HCT116 (cell line): ENCODE results near the gene SPACA5B. TPM values are rescaled to one million over a fixed set of nuclear protein-coding genes. Genes with fewer than 3 reads are reported as not detected.

Source experiments
- ATAC-seq: fragments of 200-7000 bp; cut with Tn5 transposase; 2 replicates; pipeline ENCODE4 v1.9.1; 2020; ENCODE audit warnings: mild to moderate bottlenecking, moderate library complexity
- BruUV-seq: library from RNA; stranded (reverse); fragments of 400-500 nt; replicated peaks from 2 replicates; lab custom pipeline; 2021; lab: Mats Ljungman, UMichigan
- CTCF ChIA-PET: fragments of 300-600 bp; sonication (Branson Sonifier 250); formaldehyde crosslinking; loops from one replicate; lab custom pipeline; 2021; ENCODE audit warnings: antibody characterized with exemption; lab: Charles Lee
- POLR2A ChIA-PET: fragments of 300-600, 350-600 bp; sonication (Branson Sonifier 250); formaldehyde crosslinking; loops from one replicate; lab custom pipeline; 2021; ENCODE audit warnings: antibody characterized with exemption; lab: Charles Lee
- RAD21 ChIA-PET, 2 experiments: fragments of 300-600 bp; sonication (Branson Sonifier 250); formaldehyde crosslinking; loops; one replicate each; lab custom pipeline; 2023; ENCODE audit warnings: low total read pairs in 2 of 2; ENCODE audit not compliant: uncharacterized antibody in 2 of 2, unreplicated experiment in 2 of 2, low non-redundant PET in 1 of 2; lab: Charles Lee
- DNase-seq: peaks from one replicate; pipeline ENCODE4 v3.0.0-alpha.2; 2010; ENCODE audit warnings: low read depth, low spot score
- H2AFZ ChIP-seq: fragments of 200-600 bp; shearing (Covaris generic), sonication (generic); 2 replicates; pipeline ENCODE4 v1.6.1; 2017; ENCODE audit warnings: low read depth, mixed run types, mixed read lengths, antibody characterized with exemption, low read length; ENCODE audit not compliant: poor library complexity, severe bottlenecking
- H3K27ac ChIP-seq: 2 replicates; pipeline ENCODE4 v1.5.1; 2012; ENCODE audit warnings: low read depth, low read length
- H3K27me3 ChIP-seq: fragments of 200-600 bp; sonication (generic); 2 replicates; pipeline ENCODE4 v1.6.1; 2016; ENCODE audit warnings: mixed run types, low read length, mixed read lengths; ENCODE audit not compliant: insufficient read depth
- H3K36me3 ChIP-seq, 2 experiments: fragments of 200-500 bp in 1 of 2; fragments of 200-600 bp in 1 of 2; sonication (Bioruptor generic) in 1 of 2; sonication (generic) in 1 of 2; 2 replicates each; pipeline versions ENCODE4 v1.5.1 to v1.6.1; 2014 to 2016; ENCODE audit warnings: low read length in 2 of 2, inconsistent platforms in 1 of 2, mixed read lengths in 1 of 2, mixed run types in 1 of 2; ENCODE audit not compliant: insufficient read depth in 2 of 2, control insufficient read depth in 1 of 2
- H3K4me1 ChIP-seq, 2 experiments: fragments of 200-600 bp in 1 of 2; sonication (generic) in 1 of 2; 2 replicates each; pipeline versions ENCODE4 v1.5.1 to v1.6.1; 2012 to 2017; ENCODE audit warnings: low read length in 2 of 2, inconsistent platforms in 1 of 2, mild to moderate bottlenecking in 1 of 2, mixed read lengths in 1 of 2, mixed run types in 1 of 2, moderate library complexity in 1 of 2; ENCODE audit not compliant: insufficient read depth in 2 of 2, control insufficient read depth in 1 of 2
- H3K4me2 ChIP-seq: fragments of 200-600 bp; sonication (generic); 2 replicates; pipeline ENCODE4 v1.6.1; 2017; ENCODE audit warnings: mixed run types, low read length, mixed read lengths
- H3K4me3 ChIP-seq, 2 experiments: fragments of 200-600 bp in 1 of 2; sonication (generic) in 1 of 2; replicated peaks in 1 of 2; 2 replicates each; pipeline ENCODE4 v1.5.1; 2011 to 2016; ENCODE audit warnings: low read length in 2 of 2, control low read depth in 1 of 2, low read depth in 1 of 2, mild to moderate bottlenecking in 1 of 2, mixed read lengths in 1 of 2, mixed run types in 1 of 2
- H3K79me2 ChIP-seq: fragments of 200-600 bp; sonication (generic); 2 replicates; pipeline ENCODE4 v1.6.1; 2017; ENCODE audit warnings: mild to moderate bottlenecking, mixed run types, low read length, moderate library complexity, mixed read lengths; ENCODE audit not compliant: insufficient read depth
- H3K9ac ChIP-seq: fragments of 200-600 bp; sonication (generic); 2 replicates; pipeline ENCODE4 v1.6.1; 2016; ENCODE audit warnings: low read length, mixed read lengths
- H3K9me2 ChIP-seq: fragments of 200-600 bp; sonication (generic), shearing (Covaris generic); 2 replicates; pipeline ENCODE4 v1.6.1; 2017; ENCODE audit warnings: mixed run types, mild to moderate bottlenecking, moderate library complexity; ENCODE audit not compliant: insufficient read depth
- H3K9me3 ChIP-seq, 2 experiments: fragments of 200-500 bp in 1 of 2; fragments of 200-600 bp in 1 of 2; sonication (Bioruptor generic) in 1 of 2; sonication (generic) in 1 of 2; 2 replicates each; pipeline ENCODE4 v1.6.1; 2014 to 2017; ENCODE audit warnings: low read length in 2 of 2, mixed read lengths in 2 of 2, inconsistent platforms in 1 of 2, low read depth in 1 of 2, mild to moderate bottlenecking in 1 of 2, mixed run types in 1 of 2, moderate library complexity in 1 of 2; ENCODE audit not compliant: control insufficient read depth in 1 of 2, insufficient read depth in 1 of 2
- H4K20me1 ChIP-seq: fragments of 200-600 bp; sonication (generic), shearing (Covaris generic); 2 replicates; pipeline ENCODE4 v1.6.1; 2017; ENCODE audit warnings: mixed run types, mild to moderate bottlenecking, moderate library complexity; ENCODE audit not compliant: insufficient read depth
- ATF3 ChIP-seq: IDR thresholded peaks from 2 replicates; pipeline ENCODE4 v1.6.1; 2012
- CBX3 ChIP-seq: IDR thresholded peaks from 2 replicates; pipeline ENCODE4 v1.6.1; 2012; ENCODE audit warnings: low read depth
- ELF1 ChIP-seq: IDR thresholded peaks from 2 replicates; pipeline ENCODE4 v1.6.1; 2012; ENCODE audit warnings: low read depth, borderline replicate concordance
- EZH2 ChIP-seq: fragments of 200-600 bp; sonication (generic); IDR thresholded peaks from 2 replicates; pipeline ENCODE4 v1.6.1; 2017; ENCODE audit warnings: antibody characterized with exemption, mixed run types
- JUND ChIP-seq: IDR thresholded peaks from 2 replicates; pipeline ENCODE4 v1.6.1; 2012
- MAX ChIP-seq: IDR thresholded peaks from 2 replicates; pipeline ENCODE4 v1.6.1; 2012
- POLR2A ChIP-seq: IDR thresholded peaks from 2 replicates; pipeline ENCODE4 v1.7.0; 2011; ENCODE audit warnings: borderline replicate concordance; ENCODE audit not compliant: insufficient read depth, insufficient read length; ENCODE audit errors: extremely low read depth
- POLR2AphosphoS5 ChIP-seq: IDR thresholded peaks from 2 replicates; pipeline ENCODE4 v1.6.1; 2011; ENCODE audit warnings: mild to moderate bottlenecking, low read depth, low read length, moderate library complexity
- REST ChIP-seq: IDR thresholded peaks from 2 replicates; pipeline ENCODE4 v1.6.1; 2012; ENCODE audit warnings: low read depth
- SP1 ChIP-seq: IDR thresholded peaks from 2 replicates; pipeline ENCODE4 v1.6.1; 2012; ENCODE audit warnings: low read depth
- SRF ChIP-seq: IDR thresholded peaks from 2 replicates; pipeline ENCODE4 v1.6.1; 2012; ENCODE audit warnings: low read depth
- TCF7L2 ChIP-seq: IDR thresholded peaks from 2 replicates; pipeline ENCODE4 v1.7.0; 2011; ENCODE audit warnings: borderline replicate concordance, inconsistent platforms; ENCODE audit not compliant: insufficient read depth, insufficient read length; ENCODE audit errors: extremely low read depth
- ZBTB33 ChIP-seq: IDR thresholded peaks from 2 replicates; pipeline ENCODE4 v1.6.1; 2011; ENCODE audit warnings: mild to moderate bottlenecking, low read length, moderate library complexity; ENCODE audit not compliant: insufficient replicate concordance; ENCODE audit errors: extremely low read depth
- intact Hi-C: fragments of 100-400 bp; cut with micrococcal nuclease; formaldehyde crosslinking; loops from 2 replicates; pipeline ENCODE4 v1.10.0; 2022
- total RNA-seq: library from RNA; stranded (reverse); gene quantifications from one replicate; pipeline ENCODE4 v1.2.1, GENCODE V29; 2021; ENCODE audit not compliant: unreplicated experiment

Gene SPACA5B
- total RNA-seq, 1 experiment from 2014 or later, result not detected

GRCh38 chrX:48083212-48083611 is 47.2 kb upstream of the SPACA5B start (continued):
- no peak for TF ChIP-seq POLR2A

GRCh38 chrX:48083706-48084105 is 46.7 kb upstream of the SPACA5B start:
- no peak overlapping the region for H3K27ac ChIP-seq
- no peaks in the 10 kb centered on the region for H3K9me3 ChIP-seq
- no peaks in the 10 kb centered on the region for H3K36me3 ChIP-seq
- no TSS peak for BruUV-seq
- intact Hi-C loops, result loop anchor here (5.0 kb wide), 1 partner anchor 409 kb away; no protein-coding TSS in a partner anchor
- ChIA-PET CTCF (interaction anchor here (0.6 to 1.9 kb wide), 6 partner anchors 111 to 456 kb away, joined by 3 to 11 read pairs (median 4); partner anchors contain the start of gene TBC1D25), RAD21 (interaction anchor here in 1 of 2 experiments (1.6 kb wide), 1 partner anchor 410 kb away, joined by 8 read pairs; no protein-coding TSS in a partner anchor), POLR2A (no interaction called here)
- H3K9ac ChIP-seq, result no peak overlapping the region
- no peaks in the 10 kb centered on the region for H3K4me1 ChIP-seq
- no peak overlapping the region for H2AFZ ChIP-seq
- no peak overlapping the region for H3K4me3 ChIP-seq
- no peak for DNase-seq
- no peak for TF ChIP-seq ATF3
- TF ChIP-seq ELF1, result no peak
- no peak for TF ChIP-seq JUND
- no peak for TF ChIP-seq TCF7L2
- TF ChIP-seq ZBTB33, result no peak
- no peak for TF ChIP-seq REST
- TF ChIP-seq EZH2, result no peak
- TF ChIP-seq SP1, result no peak
- no peak for TF ChIP-seq MAX
- TF ChIP-seq SRF, result no peak
- no peak for TF ChIP-seq POLR2AphosphoS5
- no peak for TF ChIP-seq CBX3
- H3K79me2 ChIP-seq, result no peaks in the 10 kb centered on the region
- no peaks in the 10 kb centered on the region for H3K27me3 ChIP-seq
- no peaks in the 10 kb centered on the region for H4K20me1 ChIP-seq
- no peaks in the 10 kb centered on the region for H3K9me2 ChIP-seq
- no peak overlapping the region for H3K4me2 ChIP-seq
- no peak for ATAC-seq
